PC-9 (cell line): ENCODE results near the gene IKZF3.

Experiments used
- EZH2 ChIP-seq: fragments of 200-600 bp; sonication (generic); IDR thresholded peaks from 2 replicates; pipeline ENCODE4 v1.8.0; 2017; ENCODE audit warnings: antibody characterized with exemption, low read depth
- TF ChIP-seq, protein P1 (sequence below): fragments of 200-600 bp; sonication (generic); conservative IDR thresholded peaks from 2 replicates; pipeline ENCODE4 v1.6.1; 2017; ENCODE audit warnings: mixed run types, antibody characterized with exemption, mild to moderate bottlenecking, moderate library complexity

DNA sequence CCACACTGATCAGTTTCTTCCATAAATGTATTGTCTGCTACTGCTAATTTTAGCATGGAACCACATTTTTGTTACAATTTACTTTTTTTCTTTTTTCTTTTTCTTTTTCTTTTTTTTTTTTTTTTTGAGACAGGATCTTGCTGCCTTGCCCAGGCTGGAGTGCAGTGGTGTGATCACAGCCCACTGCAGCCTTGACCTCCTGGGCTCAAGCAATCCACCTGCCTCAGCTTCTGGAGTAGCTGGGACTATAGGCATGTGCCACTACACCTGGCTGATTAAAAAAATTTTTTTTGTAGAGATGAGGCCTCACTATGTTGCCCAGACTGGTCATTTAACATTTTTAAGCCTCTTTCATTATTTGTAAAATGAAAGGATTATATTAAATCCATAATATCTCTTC is 23.0 kb upstream of the IKZF3 start:
- TF ChIP-seq, protein P1, sequence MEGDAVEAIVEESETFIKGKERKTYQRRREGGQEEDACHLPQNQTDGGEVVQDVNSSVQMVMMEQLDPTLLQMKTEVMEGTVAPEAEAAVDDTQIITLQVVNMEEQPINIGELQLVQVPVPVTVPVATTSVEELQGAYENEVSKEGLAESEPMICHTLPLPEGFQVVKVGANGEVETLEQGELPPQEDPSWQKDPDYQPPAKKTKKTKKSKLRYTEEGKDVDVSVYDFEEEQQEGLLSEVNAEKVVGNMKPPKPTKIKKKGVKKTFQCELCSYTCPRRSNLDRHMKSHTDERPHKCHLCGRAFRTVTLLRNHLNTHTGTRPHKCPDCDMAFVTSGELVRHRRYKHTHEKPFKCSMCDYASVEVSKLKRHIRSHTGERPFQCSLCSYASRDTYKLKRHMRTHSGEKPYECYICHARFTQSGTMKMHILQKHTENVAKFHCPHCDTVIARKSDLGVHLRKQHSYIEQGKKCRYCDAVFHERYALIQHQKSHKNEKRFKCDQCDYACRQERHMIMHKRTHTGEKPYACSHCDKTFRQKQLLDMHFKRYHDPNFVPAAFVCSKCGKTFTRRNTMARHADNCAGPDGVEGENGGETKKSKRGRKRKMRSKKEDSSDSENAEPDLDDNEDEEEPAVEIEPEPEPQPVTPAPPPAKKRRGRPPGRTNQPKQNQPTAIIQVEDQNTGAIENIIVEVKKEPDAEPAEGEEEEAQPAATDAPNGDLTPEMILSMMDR, result no peak
- no peak for TF ChIP-seq EZH2
